SK-N-SH treated with all-trans-retinoic acid at 6 μM for 48 hours (cell line): Measurements from ENCODE around the gene GPR156.

Experiments
- ARNTL ChIP-seq: fragments of 450-650 bp; formaldehyde crosslinking; IDR thresholded peaks from 2 replicates; pipeline ENCODE4 v1.5.0; 2020; ENCODE audit warnings: low read depth, mild to moderate bottlenecking, moderate library complexity, borderline replicate concordance
- CREB5 ChIP-seq: fragments of 250-450 bp; sonication (Bioruptor Pico); IDR thresholded peaks from 2 replicates; pipeline ENCODE4 v1.5.1; 2020; ENCODE audit warnings: low read depth, mild to moderate bottlenecking, moderate library complexity
- CSRNP3 ChIP-seq: fragments of 250-450 bp; sonication (Bioruptor Pico); IDR thresholded peaks from 2 replicates; pipeline ENCODE4 v1.5.1; 2021; ENCODE audit warnings: mild to moderate bottlenecking, moderate library complexity
- ESRRG ChIP-seq: fragments of 250-450 bp; sonication (Bioruptor Pico); IDR thresholded peaks from 2 replicates; pipeline ENCODE4 v1.6.1; 2021; ENCODE audit warnings: mild to moderate bottlenecking
- ISL1 ChIP-seq: fragments of 250-450 bp; sonication (Bioruptor Pico); IDR thresholded peaks from 2 replicates; pipeline ENCODE4 v2.1.2; 2022; ENCODE audit warnings: mild to moderate bottlenecking, moderate library complexity
- PATZ1 ChIP-seq: fragments of 250-450 bp; sonication (Bioruptor Pico); IDR thresholded peaks from 2 replicates; pipeline ENCODE4 v1.8.0; 2020; ENCODE audit warnings: mild to moderate bottlenecking, moderate library complexity, borderline replicate concordance
- PPARA ChIP-seq: fragments of 250-450 bp; sonication (Bioruptor Pico); IDR thresholded peaks from 2 replicates; pipeline ENCODE4 v1.5.0; 2020; ENCODE audit warnings: mild to moderate bottlenecking, borderline replicate concordance
- RARB ChIP-seq: fragments of 250-450 bp; sonication (Bioruptor Pico); IDR thresholded peaks from 2 replicates; pipeline ENCODE4 v1.8.0; 2021; ENCODE audit warnings: mild to moderate bottlenecking, moderate library complexity
- TCF4 ChIP-seq: fragments of 250-450 bp; sonication (Bioruptor Pico); IDR thresholded peaks from 2 replicates; pipeline ENCODE4 v1.8.0; 2021; ENCODE audit warnings: mild to moderate bottlenecking, moderate library complexity, borderline replicate concordance
- ZFP3 ChIP-seq: fragments of 250-450 bp; sonication (Bioruptor Pico); IDR thresholded peaks from 2 replicates; pipeline ENCODE4 v1.5.0; 2020; ENCODE audit warnings: mild to moderate bottlenecking, moderate library complexity
- ZFP30 ChIP-seq: fragments of 450-650 bp; formaldehyde crosslinking; IDR thresholded peaks from 2 replicates; pipeline ENCODE4 v1.5.0; 2022; ENCODE audit warnings: mild to moderate bottlenecking, moderate library complexity
- ZNF8 ChIP-seq: fragments of 450-650 bp; formaldehyde crosslinking; IDR thresholded peaks from 2 replicates; pipeline ENCODE4 v1.5.0; 2020; ENCODE audit warnings: mild to moderate bottlenecking, moderate library complexity

DNA sequence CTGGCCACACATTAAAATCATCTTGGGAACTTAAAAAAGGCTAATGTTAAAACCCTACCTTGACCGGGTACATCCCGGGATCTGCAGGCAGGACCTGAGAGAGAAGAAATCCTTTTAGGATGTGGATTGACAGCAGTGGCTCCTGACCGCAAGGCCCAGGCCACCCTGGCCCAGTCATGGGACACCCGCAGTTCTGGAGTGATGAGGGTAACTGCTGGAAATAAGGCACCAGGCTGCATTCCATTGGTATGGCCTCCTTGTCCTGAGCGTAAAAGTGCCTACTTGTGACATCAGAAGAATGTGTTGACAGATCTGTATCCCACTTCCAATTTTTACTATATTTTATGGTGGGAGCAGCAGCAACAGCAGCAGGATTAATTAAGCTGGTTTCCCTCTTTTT is 127.3 kb downstream of the GPR156 start:
- TF ChIP-seq CREB5 (no peak), ZFP3 (CRISPR knock-in tag) (no peak), CSRNP3 (CRISPR knock-in tag) (no peak), ESRRG (CRISPR knock-in tag) (no peak), ISL1 (CRISPR knock-in tag) (no peak), ZFP30 (CRISPR knock-in tag) (no peak), ARNTL (CRISPR knock-in tag) (no peak), RARB (CRISPR knock-in tag) (no peak), PATZ1 (no peak), ZNF8 (no peak), TCF4 (CRISPR knock-in tag) (no peak), PPARA (CRISPR knock-in tag) (no peak)
